OCI-LY1 (cell line): ENCODE measurements around the gene SGK2.
A peak's percentile ranks its signal among the peaks of the same experiment; 100 is the strongest.

Experiments
- H2AFZ ChIP-seq: fragments of 200-600 bp; sonication (generic), shearing (Covaris generic); 2 replicates; pipeline ENCODE4 v1.6.0; 2014; ENCODE audit warnings: antibody characterized with exemption, mild to moderate bottlenecking, low read length
- H3F3A ChIP-seq: fragments of 200-600 bp; sonication (generic), shearing (Covaris generic); 2 replicates; pipeline ENCODE4 v1.6.0; 2014; ENCODE audit warnings: mild to moderate bottlenecking, antibody characterized with exemption, low read length, moderate library complexity; ENCODE audit not compliant: insufficient read depth
- H3K27ac ChIP-seq: fragments of 200-600 bp; sonication (generic); 2 replicates; pipeline ENCODE4 v1.5.1; 2014; ENCODE audit warnings: low read length, mixed run types, mild to moderate bottlenecking, low read depth; ENCODE audit not compliant: poor library complexity, severe bottlenecking
- H3K27me3 ChIP-seq: fragments of 200-600 bp; sonication (generic); 2 replicates; pipeline ENCODE4 v1.6.0; 2014; ENCODE audit warnings: antibody characterized with exemption, mild to moderate bottlenecking, low read length, moderate library complexity; ENCODE audit not compliant: insufficient read depth
- H3K36me3 ChIP-seq: fragments of 200-600 bp; sonication (generic); 2 replicates; pipeline ENCODE4 v1.6.1; 2014; ENCODE audit warnings: mild to moderate bottlenecking, antibody characterized with exemption, low read length, moderate library complexity, mixed read lengths; ENCODE audit not compliant: insufficient read depth
- H3K4me1 ChIP-seq: fragments of 200-600 bp; sonication (generic); 2 replicates; pipeline ENCODE4 v1.5.1; 2014; ENCODE audit warnings: mild to moderate bottlenecking, low read length, moderate library complexity; ENCODE audit not compliant: insufficient read depth, severe bottlenecking
- H3K4me2 ChIP-seq: fragments of 200-600 bp; sonication (generic), shearing (Covaris generic); 2 replicates; pipeline ENCODE4 v1.6.1; 2014; ENCODE audit warnings: low read length
- H3K4me3 ChIP-seq: fragments of 200-600 bp; sonication (generic); 2 replicates; pipeline ENCODE4 v1.5.1; 2014; ENCODE audit warnings: low read length, low read depth, mild to moderate bottlenecking, mixed read lengths; ENCODE audit not compliant: poor library complexity, severe bottlenecking
- H3K79me2 ChIP-seq: fragments of 200-600 bp; shearing (Covaris generic); 2 replicates; pipeline ENCODE4 v1.6.1; 2016; ENCODE audit warnings: mixed run types, low read length, mixed read lengths; ENCODE audit not compliant: insufficient read depth
- H3K9ac ChIP-seq: fragments of 200-600 bp; sonication (generic), shearing (Covaris generic); 2 replicates; pipeline ENCODE4 v1.6.1; 2014; ENCODE audit warnings: mild to moderate bottlenecking, low read length, mixed read lengths
- H3K9me2 ChIP-seq: fragments of 200-600 bp; sonication (generic), shearing (Covaris generic); 2 replicates; pipeline ENCODE4 v1.6.1; 2014; ENCODE audit warnings: low read depth, mild to moderate bottlenecking, low read length, mixed read lengths
- H3K9me3 ChIP-seq: fragments of 200-600 bp; shearing (Covaris generic); 2 replicates; pipeline ENCODE4 v1.6.1; 2014; ENCODE audit warnings: low read length, mixed read lengths
- H4K20me1 ChIP-seq: fragments of 200-600 bp; sonication (generic), shearing (Covaris generic); 2 replicates; pipeline ENCODE4 v1.6.0; 2016; ENCODE audit warnings: mild to moderate bottlenecking, low read length; ENCODE audit not compliant: insufficient read depth
- CTCF ChIP-seq: fragments of 200-600 bp; sonication (generic), shearing (Covaris generic); IDR thresholded peaks from 2 replicates; pipeline ENCODE4 v1.5.1; 2017; ENCODE audit warnings: mild to moderate bottlenecking, antibody characterized with exemption, low read length, moderate library complexity, mixed read lengths
- EZH2 ChIP-seq: fragments of 200-600 bp; sonication (generic), shearing (Covaris generic); IDR thresholded peaks from 2 replicates; pipeline ENCODE4 v1.8.0; 2017; ENCODE audit warnings: borderline replicate concordance, mixed run types, mild to moderate bottlenecking, antibody characterized with exemption, low read length, moderate library complexity, mixed read lengths

Gene SGK2

GRCh38 chr20:43572891-43573290 is 14.1 kb downstream of the SGK2 start:
- H3F3A ChIP-seq, result no peaks in the 10 kb centered on the region
- H3K27me3 ChIP-seq, result no peaks in the 10 kb centered on the region
- no peak overlapping the region for H3K9ac ChIP-seq
- H3K4me1 ChIP-seq, result no peaks in the 10 kb centered on the region
- no peak overlapping the region for H3K27ac ChIP-seq
- no peak for TF ChIP-seq EZH2
- TF ChIP-seq CTCF, result no peak
- H3K9me2 ChIP-seq, result no peaks in the 10 kb centered on the region
- H3K4me2 ChIP-seq, result no peak overlapping the region
- no peaks in the 10 kb centered on the region for H3K36me3 ChIP-seq
- no peaks in the 10 kb centered on the region for H3K79me2 ChIP-seq
- no peaks in the 10 kb centered on the region for H4K20me1 ChIP-seq
- no peak overlapping the region for H3K4me3 ChIP-seq
- H3K9me3 ChIP-seq, result no peaks in the 10 kb centered on the region
- no peak overlapping the region for H2AFZ ChIP-seq

- no peak overlapping the region for H3K4me3 ChIP-seq
- H3K27me3 ChIP-seq, result no peaks in the 10 kb centered on the region
- peaks cover 5% of the 10 kb centered on the region for H3K4me1 ChIP-seq
- H4K20me1 ChIP-seq, result no peaks in the 10 kb centered on the region
- H3K9me2 ChIP-seq, result no peaks in the 10 kb centered on the region
- H2AFZ ChIP-seq, result no peak overlapping the region
- no peaks in the 10 kb centered on the region for H3K36me3 ChIP-seq
- TF ChIP-seq CTCF (no peak), EZH2 (no peak)
- H3K27ac ChIP-seq, result no peak overlapping the region
- H3F3A ChIP-seq, result no peaks in the 10 kb centered on the region
- no peak overlapping the region for H3K4me2 ChIP-seq
- H3K79me2 ChIP-seq, result no peaks in the 10 kb centered on the region
- no peaks in the 10 kb centered on the region for H3K9me3 ChIP-seq
- no peak overlapping the region for H3K9ac ChIP-seq
These were observed 17.3 kb downstream of the SGK2 start for GRCh38 chr20:43576108-43576507.

GRCh38 chr20:43579861-43580793 is 21.3 kb downstream of the SGK2 start:
- no peak overlapping the region for H3K9ac ChIP-seq
- H2AFZ ChIP-seq, result no peak overlapping the region
- peaks cover 25% of the 10 kb centered on the region for H3K4me1 ChIP-seq
- no peaks in the 10 kb centered on the region for H3K9me3 ChIP-seq
- H3K4me2 ChIP-seq, result no peak overlapping the region
- no peaks in the 10 kb centered on the region for H3K27me3 ChIP-seq
- peak overlapping the region; percentile 3 for H3K27ac ChIP-seq
- no peaks in the 10 kb centered on the region for H4K20me1 ChIP-seq
- no peak for TF ChIP-seq EZH2
- TF ChIP-seq CTCF, result no peak
- no peaks in the 10 kb centered on the region for H3K79me2 ChIP-seq
- H3K36me3 ChIP-seq, result no peaks in the 10 kb centered on the region
- H3K9me2 ChIP-seq, result no peaks in the 10 kb centered on the region
- no peak overlapping the region for H3K4me3 ChIP-seq
- no peaks in the 10 kb centered on the region for H3F3A ChIP-seq
